ENCODE measurements around the gene GLT6D1. TPM values are rescaled to one million over a fixed set of nuclear protein-coding genes. Genes with fewer than 3 reads are reported as not detected.

The GLT6D1 gene
- total and polyA plus RNA-seq, 10 donors, result not detected

GRCh38 chr9:135582541-135582940 is 56.8 kb downstream of the GLT6D1 start:
- H3K27me3 ChIP-seq (replicated peaks in 1 of 7), result peaks cover 0 to 45% (median 0%) of the 10 kb centered on the region in 7 donors
- intact Hi-C loops (cut with DNase I; ENCODE audit: low total_unique reads), result no loop called here
- WGBS, 5 donors, result 89 to 93% (median 91%) methylated on average over 11 to 14 of the region's 14 CpGs
- no peak overlapping the region for H3K27ac ChIP-seq
- no peaks in the 10 kb centered on the region for H3K36me3 ChIP-seq
- peaks cover 0 to 6% (median 0%) of the 10 kb centered on the region in 6 donors for H3K4me1 ChIP-seq
- TF ChIP-seq POLR2A (IDR thresholded peaks at IDR 0.05), result no peak
- TF ChIP-seq, protein P1, sequence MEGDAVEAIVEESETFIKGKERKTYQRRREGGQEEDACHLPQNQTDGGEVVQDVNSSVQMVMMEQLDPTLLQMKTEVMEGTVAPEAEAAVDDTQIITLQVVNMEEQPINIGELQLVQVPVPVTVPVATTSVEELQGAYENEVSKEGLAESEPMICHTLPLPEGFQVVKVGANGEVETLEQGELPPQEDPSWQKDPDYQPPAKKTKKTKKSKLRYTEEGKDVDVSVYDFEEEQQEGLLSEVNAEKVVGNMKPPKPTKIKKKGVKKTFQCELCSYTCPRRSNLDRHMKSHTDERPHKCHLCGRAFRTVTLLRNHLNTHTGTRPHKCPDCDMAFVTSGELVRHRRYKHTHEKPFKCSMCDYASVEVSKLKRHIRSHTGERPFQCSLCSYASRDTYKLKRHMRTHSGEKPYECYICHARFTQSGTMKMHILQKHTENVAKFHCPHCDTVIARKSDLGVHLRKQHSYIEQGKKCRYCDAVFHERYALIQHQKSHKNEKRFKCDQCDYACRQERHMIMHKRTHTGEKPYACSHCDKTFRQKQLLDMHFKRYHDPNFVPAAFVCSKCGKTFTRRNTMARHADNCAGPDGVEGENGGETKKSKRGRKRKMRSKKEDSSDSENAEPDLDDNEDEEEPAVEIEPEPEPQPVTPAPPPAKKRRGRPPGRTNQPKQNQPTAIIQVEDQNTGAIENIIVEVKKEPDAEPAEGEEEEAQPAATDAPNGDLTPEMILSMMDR (IDR thresholded peaks at IDR 0.05 in 8 of 11, conservative IDR thresholded peaks at IDR 0.05 in 3 of 11), result no peak
- no peak for TF ChIP-seq POLR2AphosphoS5 (IDR thresholded peaks at IDR 0.05)
- H3K9me3 ChIP-seq, result no peaks in the 10 kb centered on the region
- no peak overlapping the region for H3K4me3 ChIP-seq
- DNase-seq, result peak; percentile 45

- DNase-seq, result peak; percentile 64
- peaks cover 0 to 45% (median 0%) of the 10 kb centered on the region in 7 donors for H3K27me3 ChIP-seq (replicated peaks in 1 of 7)
- intact Hi-C loops (cut with DNase I; ENCODE audit: low total_unique reads), result no loop called here
- H3K27ac ChIP-seq, result no peak overlapping the region
- peaks cover 0 to 6% (median 0%) of the 10 kb centered on the region in 6 donors for H3K4me1 ChIP-seq
- H3K36me3 ChIP-seq, result no peaks in the 10 kb centered on the region
- H3K4me3 ChIP-seq, result no peak overlapping the region
- no peaks in the 10 kb centered on the region for H3K9me3 ChIP-seq
- WGBS, 5 donors, result 87 to 91% (median 88%) methylated on average over 18 of the region's 18 CpGs
- TF ChIP-seq, protein P1 (IDR thresholded peaks at IDR 0.05 in 8 of 11, conservative IDR thresholded peaks at IDR 0.05 in 3 of 11), result no peak
- TF ChIP-seq POLR2AphosphoS5 (IDR thresholded peaks at IDR 0.05), result no peak
- TF ChIP-seq POLR2A (IDR thresholded peaks at IDR 0.05), result no peak
Measured at GRCh38 chr9:135581636-135582426, 57.5 kb downstream of the GLT6D1 start.

- intact Hi-C loops (cut with DNase I; ENCODE audit: low total_unique reads), result no loop called here
- Histone ChIP-seq H3K4me1 (peaks cover 0 to 6% (median 0%) of the 10 kb centered on the region in 6 donors), H3K4me3 (no peak overlapping the region), H3K36me3 (no peaks in the 10 kb centered on the region), H3K9me3 (no peaks in the 10 kb centered on the region), H3K27me3 (replicated peaks in 1 of 7) (peaks cover 0 to 44% (median 0%) of the 10 kb centered on the region in 7 donors), H3K27ac (no peak overlapping the region)
- WGBS, 5 donors, result 84 to 89% (median 87%) methylated on average over 10 to 11 of the region's 11 CpGs
- DNase-seq, result peak; percentile 69
- TF ChIP-seq, protein P1 (IDR thresholded peaks at IDR 0.05 in 8 of 11, conservative IDR thresholded peaks at IDR 0.05 in 3 of 11), result no peak
Measured at GRCh38 chr9:135580664-135581380, 58.5 kb downstream of the GLT6D1 start.

All from spleen (tissue), 11 donors.